ENCODE measurements around the gene SOAT1. TPM values are rescaled to one million over a fixed set of nuclear protein-coding genes. Genes with fewer than 3 reads are reported as not detected.

SOAT1 gene
- total and polyA plus RNA-seq, 2 of the 8 experiments (the other 6 are each of a cell fraction or from before 2014, with no cell fraction given): 2.7 to 4.7 TPM

- TF ChIP-seq CREB1 (IDR thresholded peaks at IDR 0.05) (no peak), TAF1 (IDR thresholded peaks at IDR 0.05; ENCODE audit: low read depth, low read length) (no peak), BCL11A (IDR thresholded peaks at IDR 0.05; ENCODE audit: low read depth in 2 of 2, low read length in 2 of 2) (no peak), RNF2 (IDR thresholded peaks at IDR 0.05; ENCODE audit: borderline replicate concordance, low read depth, low read length, missing control alignments, poor library complexity, severe bottlenecking) (no peak), RBBP5 (IDR thresholded peaks at IDR 0.05; ENCODE audit: borderline replicate concordance, low read depth, low read length) (no peak), TCF12 (IDR thresholded peaks at IDR 0.05; ENCODE audit: low read depth, low read length) (no peak)
Measured at GRCh38 chr1:179321533-179322216, 28.1 kb downstream of the SOAT1 start (continued).
